Testis (tissue), 2 donors: ENCODE measurements around the gene AHCYL1.

Source experiments
- CTCF ChIP-seq, 3 experiments: fragments of 450-650 bp in 2 of 3; fragments of 200-600 bp in 1 of 3; sonication (generic) in 1 of 3; IDR thresholded peaks; one replicate each; pipeline ENCODE4 v1.5.1; 2016 to 2019; ENCODE audit warnings: antibody characterized with exemption in 3 of 3, mild to moderate bottlenecking in 2 of 3, moderate library complexity in 1 of 3
- POLR2A ChIP-seq: fragments of 450-650 bp; IDR thresholded peaks from one replicate; pipeline ENCODE4 v1.6.1; 2017; ENCODE audit warnings: antibody characterized with exemption, mild to moderate bottlenecking, moderate library complexity

- TF ChIP-seq CTCF (IDR thresholded peaks at IDR 0.05) (no peak), POLR2A (no peak)
Observed at GRCh38 chr1:109976762-109977161, 7.8 kb upstream of the AHCYL1 start.
